PC-9 (cell line): Measurements from ENCODE around the gene FXYD6.

Experiments used
- CTCF ChIP-seq: fragments of 200-600 bp; sonication (generic); conservative IDR thresholded peaks from 2 replicates; pipeline ENCODE4 v1.6.1; 2017; ENCODE audit warnings: mixed run types, antibody characterized with exemption, mild to moderate bottlenecking, moderate library complexity
- EZH2 ChIP-seq: fragments of 200-600 bp; sonication (generic); IDR thresholded peaks from 2 replicates; pipeline ENCODE4 v1.8.0; 2017; ENCODE audit warnings: antibody characterized with exemption, low read depth

GRCh38 chr11:117878314-117878938 is 2.0 kb upstream of the FXYD6 start:
- TF ChIP-seq CTCF: no peak
- TF ChIP-seq EZH2: no peak
